K562 (cell line): ENCODE results near the gene ENG. TPM values are rescaled to one million over a fixed set of nuclear protein-coding genes. Genes with fewer than 3 reads are reported as not detected.
A peak's percentile ranks its signal among the peaks of the same experiment; 100 is the strongest.

Experiments
- ARHGAP35 ChIP-seq: fragments of 450-650 bp; IDR thresholded peaks from 2 replicates; pipeline ENCODE4 v1.6.1; 2018; ENCODE audit not compliant: partially characterized antibody
- ATF1 ChIP-seq, 2 experiments: fragments of 450-650 bp in 1 of 2; IDR thresholded peaks; 2 replicates each; pipeline ENCODE4 v1.6.1; 2016; ENCODE audit warnings: missing compliant biosample characterization in 1 of 2, missing genetic modification characterization in 1 of 2
- DDX20 ChIP-seq: fragments of 450-650 bp; IDR thresholded peaks from 2 replicates; pipeline ENCODE4 v1.6.1; 2016; ENCODE audit warnings: missing genetic modification characterization, low read depth, mild to moderate bottlenecking, missing compliant biosample characterization, moderate library complexity
- EP300 ChIP-seq: IDR thresholded peaks from 2 replicates; pipeline ENCODE4 v1.6.1; 2012; ENCODE audit warnings: low read length, improper control_type of control experiment
- ERF ChIP-seq: fragments of 450-650 bp; formaldehyde crosslinking; IDR thresholded peaks from 2 replicates; pipeline ENCODE4 v1.4.0; 2020; ENCODE audit warnings: mild to moderate bottlenecking, mixed read lengths
- HNRNPUL1 ChIP-seq: fragments of 200-400 bp; formaldehyde crosslinking; IDR thresholded peaks from 2 replicates; pipeline ENCODE4 v1.6.1; 2017; ENCODE audit warnings: low read length
- MEIS2 ChIP-seq: fragments of 450-650 bp; IDR thresholded peaks from 2 replicates; pipeline ENCODE4 v1.6.1; 2014; ENCODE audit warnings: mild to moderate bottlenecking; ENCODE audit not compliant: partially characterized antibody
- POLR2AphosphoS2 ChIP-seq: IDR thresholded peaks from 2 replicates; pipeline ENCODE4 v1.6.1; 2012; ENCODE audit warnings: low read length, improper control_type of control experiment
- RAD21 ChIP-seq, 2 experiments: fragments of 250-450 bp in 1 of 2; fragments of 450-650 bp in 1 of 2; sonication (Bioruptor Pico) in 1 of 2; formaldehyde crosslinking in 1 of 2; IDR thresholded peaks in 1 of 2; conservative IDR thresholded peaks in 1 of 2; 2 replicates each; pipeline versions ENCODE4 v1.4.0 to v1.8.0; 2020 to 2022; ENCODE audit warnings: mild to moderate bottlenecking in 2 of 2, moderate library complexity in 1 of 2
- RB1 ChIP-seq: fragments of 450-650 bp; IDR thresholded peaks from 2 replicates; pipeline ENCODE4 v1.6.1; 2017; ENCODE audit warnings: low read depth, mild to moderate bottlenecking
- TOE1 ChIP-seq, 2 experiments: fragments of 450-650 bp in 1 of 2; sonication (generic) in 1 of 2; formaldehyde crosslinking in 1 of 2; IDR thresholded peaks; 2 replicates each; pipeline versions ENCODE4 v1.7.1 to v1.8.0; 2016 to 2022; ENCODE audit warnings: borderline replicate concordance in 2 of 2, mild to moderate bottlenecking in 2 of 2, antibody characterized with exemption in 1 of 2, inconsistent platforms in 1 of 2, low read depth in 1 of 2, missing genetic modification reagents in 1 of 2, moderate library complexity in 1 of 2
- UBTF ChIP-seq, 2 experiments: IDR thresholded peaks; 2 replicates each; pipeline ENCODE4 v1.6.1; 2012; ENCODE audit warnings: improper control_type of control experiment in 2 of 2, low read depth in 2 of 2, low read length in 2 of 2, borderline replicate concordance in 1 of 2
- ZBTB7A ChIP-seq: IDR thresholded peaks from 2 replicates; pipeline ENCODE4 v1.6.1; 2011; ENCODE audit warnings: low read depth, mild to moderate bottlenecking, low read length, moderate library complexity, borderline replicate concordance; ENCODE audit not compliant: control insufficient read depth
- ZFX ChIP-seq: sonication (generic); formaldehyde crosslinking; IDR thresholded peaks from 2 replicates; pipeline ENCODE4 v1.8.0; 2022; ENCODE audit warnings: mild to moderate bottlenecking, missing genetic modification reagents, moderate library complexity
- ZNF197 ChIP-seq: fragments of 200-800 bp; sonication (Bioruptor generic); IDR thresholded peaks from 2 replicates; pipeline ENCODE4 v1.6.1; 2016; ENCODE audit warnings: low read depth, missing genetic modification characterization, missing compliant biosample characterization
- ZNF511 ChIP-seq: sonication (generic); formaldehyde crosslinking; IDR thresholded peaks from 2 replicates; pipeline ENCODE4 v1.8.0; 2022; ENCODE audit warnings: mild to moderate bottlenecking, missing genetic modification reagents
- ZNF57 ChIP-seq: fragments of 450-650 bp; formaldehyde crosslinking; IDR thresholded peaks from 2 replicates; pipeline ENCODE4 v1.4.0; 2020; ENCODE audit warnings: mild to moderate bottlenecking, moderate library complexity
- ZNF655 ChIP-seq: fragments of 250-450 bp; sonication (Bioruptor Pico); IDR thresholded peaks from 2 replicates; pipeline ENCODE4 v1.5.0; 2021
- ZNF740 ChIP-seq, 3 experiments: fragments of 200-800 bp in 1 of 3; sonication (Bioruptor generic) in 1 of 3; sonication (generic) in 1 of 3; formaldehyde crosslinking in 1 of 3; IDR thresholded peaks; 2 replicates each; pipeline versions ENCODE4 v1.6.1 to v1.8.0; 2016 to 2022; ENCODE audit warnings: mild to moderate bottlenecking in 2 of 3, missing compliant biosample characterization in 2 of 3, missing genetic modification characterization in 2 of 3, missing genetic modification reagents in 1 of 3
- ZNF764 ChIP-seq: fragments of 250-450 bp; sonication (Bioruptor Pico); IDR thresholded peaks from 2 replicates; pipeline ENCODE4 v1.4.0; 2020; ENCODE audit warnings: low read depth, mild to moderate bottlenecking, moderate library complexity
- polyA plus RNA-seq, 8 experiments: library from polyadenylated mRNA; depleted of rRNA in 4 of 8; stranded (reverse) in 5 of 8; unstranded in 3 of 8; fragments of >200 nt; fragmentation: Nextera tagmentation in 2 of 8; fragmentation: Illumina TruSeq in 1 of 8; extraction: Ambion mirVana in 2 of 8; extraction: Trizol in 1 of 8; gene quantifications; 2 replicates each; pipeline versions ENCODE4 v1.2.1 to v1.2.3, GENCODE V29; 2011 to 2014; ENCODE audit warnings: inconsistent platforms in 1 of 8, missing spikeins in 1 of 8
- total RNA-seq, 7 experiments: library from RNA; depleted of rRNA in 6 of 7; stranded (reverse); fragments of >200 nt in 6 of 7; fragmentation: Illumina TruSeq in 2 of 7; extraction: Trizol in 2 of 7; gene quantifications; 2 replicates each; pipeline versions ENCODE4 v1.2.1 to v1.2.3, GENCODE V29; 2011 to 2021; ENCODE audit warnings: low replicate concordance in 1 of 7

The ENG gene
- total and polyA plus RNA-seq, 9 of the 15 experiments (the other 6 are each of a cell fraction or from before 2014, with no cell fraction given) = 0.04 to 0.40 (median 0.14) TPM; not detected in 1

- no peak for TF ChIP-seq ZNF511
- TF ChIP-seq RB1 = peak; percentile 60; the same call in 1 of the 2 replicates
- no peak for TF ChIP-seq ZNF764 (CRISPR knock-in tag)
- no peak for TF ChIP-seq TOE1 (IDR thresholded peaks at IDR 0.05; ENCODE audit: borderline replicate concordance)
- TF ChIP-seq TOE1 (CRISPR knock-in tag; IDR thresholded peaks at IDR 0.05; ENCODE audit: borderline replicate concordance, low read depth) = no peak
- no peak for TF ChIP-seq ARHGAP35
- no peak for TF ChIP-seq ZNF197
- TF ChIP-seq ZFX = peak; percentile 69; the same call in 1 of the 2 replicates
- TF ChIP-seq RAD21 (CRISPR knock-in tag; conservative IDR thresholded peaks at IDR 0.05 in 1 of 2, IDR thresholded peaks at IDR 0.05 in 1 of 2) = peak in 1 of 2 experiments; percentile 53; a peak in 2 of 4 replicates
- TF ChIP-seq ZBTB7A = peak; percentile 98
- TF ChIP-seq UBTF (IDR thresholded peaks at IDR 0.05; ENCODE audit: borderline replicate concordance in 1 of 2, low read depth in 2 of 2, low read length in 2 of 2) = peak in 1 of 2 experiments; percentile 35; a peak in 1 of 4 replicates
- no peak for TF ChIP-seq ATF1 (CRISPR knock-in tag; IDR thresholded peaks at IDR 0.05)
- no peak for TF ChIP-seq ATF1 (tag; IDR thresholded peaks at IDR 0.05)
- TF ChIP-seq ERF (CRISPR knock-in tag) = 0 out of 2 replicates have a peak, but pooled peaks have one; percentile 32
- TF ChIP-seq EP300 = no peak
- no peak for TF ChIP-seq ZNF57 (CRISPR knock-in tag)
- TF ChIP-seq ZNF740 (CRISPR knock-in tag; IDR thresholded peaks at IDR 0.05) = peak; percentile 57
- TF ChIP-seq ZNF740 (tag; IDR thresholded peaks at IDR 0.05) = no peak
- TF ChIP-seq ZNF655 (CRISPR knock-in tag) = no peak
- TF ChIP-seq HNRNPUL1 = no peak
- TF ChIP-seq DDX20 (tag) = no peak
- TF ChIP-seq POLR2AphosphoS2 = no peak
- peak; percentile 2 for TF ChIP-seq MEIS2
Observed at GRCh38 chr9:127825319-127826051, 29.0 kb downstream of the ENG start (continued).
